SK-N-MC (cell line): ENCODE data around the gene PGAP1.

Experiments used
- EZH2 ChIP-seq: fragments of 200-600 bp; sonication (generic); IDR thresholded peaks from one replicate; pipeline ENCODE4 v1.6.1; 2017; ENCODE audit warnings: antibody characterized with exemption
- POLR2AphosphoS5 ChIP-seq: IDR thresholded peaks from 2 replicates; pipeline ENCODE4 v1.6.1; 2012; ENCODE audit warnings: mild to moderate bottlenecking, low read depth, low read length, borderline replicate concordance

DNA sequence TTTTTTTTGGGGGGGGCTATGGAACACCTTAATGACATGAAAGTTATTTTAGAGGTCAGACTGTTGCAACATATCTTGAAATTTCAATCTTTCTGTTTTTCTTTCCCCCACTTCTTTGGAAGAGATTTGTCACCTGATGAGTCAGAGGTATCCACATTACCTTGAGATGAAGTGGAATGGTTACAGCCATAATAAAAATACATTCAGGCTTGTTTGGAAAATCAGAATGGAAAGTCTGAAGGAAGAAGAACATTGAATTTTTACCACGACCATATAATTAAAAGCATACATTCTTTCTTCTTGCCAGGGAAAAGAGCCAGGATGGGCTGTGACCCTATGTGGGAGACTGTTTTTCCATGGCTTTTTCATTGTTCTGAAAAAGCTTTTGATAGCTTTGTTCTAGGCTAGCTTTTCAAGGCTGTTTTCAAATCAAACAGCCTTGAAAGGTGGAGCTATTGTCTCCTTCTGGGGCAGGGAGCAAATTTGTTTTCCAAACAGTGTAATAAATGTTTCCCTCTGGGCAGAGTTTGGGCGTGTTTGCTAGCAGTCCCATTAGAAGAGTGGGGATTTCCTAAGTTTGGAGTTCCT is 124.7 kb downstream of the PGAP1 start:
- TF ChIP-seq EZH2 (no peak), POLR2AphosphoS5 (no peak)
